Testis (tissue), 2 donors: ENCODE results near the gene AUTS2.

ENCODE experiments used
- CTCF ChIP-seq, 3 experiments: fragments of 450-650 bp in 2 of 3; fragments of 200-600 bp in 1 of 3; sonication (generic) in 1 of 3; IDR thresholded peaks; one replicate each; pipeline ENCODE4 v1.5.1; 2016 to 2019; ENCODE audit warnings: antibody characterized with exemption in 3 of 3, mild to moderate bottlenecking in 2 of 3, moderate library complexity in 1 of 3
- POLR2A ChIP-seq: fragments of 450-650 bp; IDR thresholded peaks from one replicate; pipeline ENCODE4 v1.6.1; 2017; ENCODE audit warnings: antibody characterized with exemption, mild to moderate bottlenecking, moderate library complexity

- no peak for TF ChIP-seq CTCF (IDR thresholded peaks at IDR 0.05)
- TF ChIP-seq POLR2A, result no peak
These were observed 1167.4 kb downstream of the AUTS2 start for GRCh38 chr7:70765651-70766050.
